ENCODE data around the gene ANKK1. TPM values are rescaled to one million over a fixed set of nuclear protein-coding genes. Genes with fewer than 3 reads are reported as not detected.

The ANKK1 gene
- total and polyA plus RNA-seq, 4 donors, result 0.16 to 0.57 (median 0.26) TPM; not detected in 1

DNA sequence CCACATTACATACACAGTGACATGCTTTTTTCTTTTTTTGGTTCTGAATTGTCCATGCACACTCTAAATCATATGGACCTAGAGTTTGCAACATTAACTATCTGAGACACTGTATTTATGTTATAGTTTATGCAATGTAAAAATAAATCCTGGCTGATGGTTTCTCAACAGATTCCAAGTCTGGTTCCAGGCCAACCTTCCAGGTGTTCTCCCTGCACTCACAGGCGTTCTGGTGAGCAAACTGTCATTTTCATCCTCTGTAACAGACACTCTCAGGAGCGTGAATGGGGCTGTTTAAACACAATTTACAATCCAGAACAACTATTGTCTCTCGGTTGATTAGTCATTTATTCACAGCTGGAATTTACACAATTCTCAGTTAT, 36.5 kb upstream of the ANKK1 start:
- WGBS, 2 donors, result 82 to 88% methylated on average over 3 of the region's 3 CpGs
- Histone ChIP-seq H3K4me3 (ENCODE audit: low read length in 2 of 2) (no peak overlapping the region), H3K4me1 (ENCODE audit: control insufficient read depth in 1 of 2, insufficient read depth in 2 of 2, low read length in 2 of 2) (no peaks in the 10 kb centered on the region), H3K36me3 (ENCODE audit: control insufficient read depth in 1 of 2, insufficient read depth in 2 of 2, low read length in 1 of 2) (peaks cover 2 to 9% of the 10 kb centered on the region in 2 donors), H3K27ac (ENCODE audit: low read depth in 1 of 2, low read length in 2 of 2) (no peak overlapping the region), H3K27me3 (ENCODE audit: control insufficient read depth in 1 of 2, insufficient read depth in 2 of 2, low read length in 1 of 2) (no peaks in the 10 kb centered on the region), H3K9me3 (ENCODE audit: control insufficient read depth, low read length) (no peaks in the 10 kb centered on the region)
- DNase-seq (no peak), ATAC-seq (ENCODE audit: low FRiP score) (no peak)
- intact Hi-C loops (cut with DNase I), result no loop called here

GRCh38 chr11:113351480-113351879, 36.1 kb upstream of the ANKK1 start:
- Histone ChIP-seq H3K36me3 (ENCODE audit: control insufficient read depth in 1 of 2, insufficient read depth in 2 of 2, low read length in 1 of 2) (peaks cover 2 to 10% of the 10 kb centered on the region in 2 donors), H3K27ac (ENCODE audit: low read depth in 1 of 2, low read length in 2 of 2) (no peak overlapping the region), H3K4me1 (ENCODE audit: control insufficient read depth in 1 of 2, insufficient read depth in 2 of 2, low read length in 2 of 2) (no peaks in the 10 kb centered on the region), H3K27me3 (ENCODE audit: control insufficient read depth in 1 of 2, insufficient read depth in 2 of 2, low read length in 1 of 2) (no peaks in the 10 kb centered on the region), H3K9me3 (ENCODE audit: control insufficient read depth, low read length) (no peaks in the 10 kb centered on the region), H3K4me3 (ENCODE audit: low read length in 2 of 2) (no peak overlapping the region)
- 78 to 81% methylated on average over 4 of the region's 4 CpGs for WGBS, 2 donors
- ATAC-seq (ENCODE audit: low FRiP score), result no peak
- intact Hi-C loops (cut with DNase I), result no loop called here
- no peak for DNase-seq

DNA sequence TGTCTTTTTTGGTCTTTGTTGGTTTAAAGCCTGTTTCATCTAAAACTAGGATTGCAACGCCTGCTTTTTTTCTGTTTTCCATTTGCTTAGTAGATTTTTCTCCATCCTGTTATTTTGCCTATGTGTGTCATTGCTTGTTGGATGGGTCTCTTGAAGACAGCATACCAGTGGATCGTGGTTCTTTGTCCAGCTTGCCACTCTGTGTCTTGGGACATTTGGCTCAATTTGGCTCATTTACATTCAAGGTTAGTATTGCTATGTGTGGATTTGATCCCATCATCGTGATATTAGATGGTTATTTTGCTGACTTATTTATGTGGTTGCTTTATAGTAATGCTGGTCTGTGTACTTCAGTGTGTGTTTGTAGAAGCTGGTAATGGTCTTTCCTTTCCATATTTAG, 31.4 kb upstream of the ANKK1 start:
- Histone ChIP-seq H3K27ac (ENCODE audit: low read depth in 1 of 2, low read length in 2 of 2) (no peak overlapping the region), H3K4me1 (ENCODE audit: control insufficient read depth in 1 of 2, insufficient read depth in 2 of 2, low read length in 2 of 2) (no peaks in the 10 kb centered on the region), H3K4me3 (ENCODE audit: low read length in 2 of 2) (no peak overlapping the region), H3K27me3 (ENCODE audit: control insufficient read depth in 1 of 2, insufficient read depth in 2 of 2, low read length in 1 of 2) (no peaks in the 10 kb centered on the region), H3K36me3 (ENCODE audit: control insufficient read depth in 1 of 2, insufficient read depth in 2 of 2, low read length in 1 of 2) (peaks cover 0 to 14% of the 10 kb centered on the region in 2 donors), H3K9me3 (ENCODE audit: control insufficient read depth, low read length) (no peaks in the 10 kb centered on the region)
- intact Hi-C loops (cut with DNase I), result no loop called here
- 93 to 96% methylated on average over 3 of the region's 3 CpGs for WGBS, 2 donors
- ATAC-seq (ENCODE audit: low FRiP score), result no peak
- no peak for DNase-seq

GRCh38 chr11:113363406-113363805, 24.2 kb upstream of the ANKK1 start:
- DNase-seq (no peak), ATAC-seq (ENCODE audit: low FRiP score) (no peak)
- H3K27ac ChIP-seq (ENCODE audit: low read depth in 1 of 2, low read length in 2 of 2), result no peak overlapping the region
- H3K36me3 ChIP-seq (ENCODE audit: control insufficient read depth in 1 of 2, insufficient read depth in 2 of 2, low read length in 1 of 2), result peaks cover 0 to 21% of the 10 kb centered on the region in 2 donors
- 83% methylated on average over 5 of the region's 5 CpGs for WGBS, 2 donors
- no peak overlapping the region for H3K4me3 ChIP-seq (ENCODE audit: low read length in 2 of 2)
- intact Hi-C loops (cut with DNase I), result no loop called here
- no peaks in the 10 kb centered on the region for H3K4me1 ChIP-seq (ENCODE audit: control insufficient read depth in 1 of 2, insufficient read depth in 2 of 2, low read length in 2 of 2)
- no peaks in the 10 kb centered on the region for H3K9me3 ChIP-seq (ENCODE audit: control insufficient read depth, low read length)
- no peaks in the 10 kb centered on the region for H3K27me3 ChIP-seq (ENCODE audit: control insufficient read depth in 1 of 2, insufficient read depth in 2 of 2, low read length in 1 of 2)

DNA sequence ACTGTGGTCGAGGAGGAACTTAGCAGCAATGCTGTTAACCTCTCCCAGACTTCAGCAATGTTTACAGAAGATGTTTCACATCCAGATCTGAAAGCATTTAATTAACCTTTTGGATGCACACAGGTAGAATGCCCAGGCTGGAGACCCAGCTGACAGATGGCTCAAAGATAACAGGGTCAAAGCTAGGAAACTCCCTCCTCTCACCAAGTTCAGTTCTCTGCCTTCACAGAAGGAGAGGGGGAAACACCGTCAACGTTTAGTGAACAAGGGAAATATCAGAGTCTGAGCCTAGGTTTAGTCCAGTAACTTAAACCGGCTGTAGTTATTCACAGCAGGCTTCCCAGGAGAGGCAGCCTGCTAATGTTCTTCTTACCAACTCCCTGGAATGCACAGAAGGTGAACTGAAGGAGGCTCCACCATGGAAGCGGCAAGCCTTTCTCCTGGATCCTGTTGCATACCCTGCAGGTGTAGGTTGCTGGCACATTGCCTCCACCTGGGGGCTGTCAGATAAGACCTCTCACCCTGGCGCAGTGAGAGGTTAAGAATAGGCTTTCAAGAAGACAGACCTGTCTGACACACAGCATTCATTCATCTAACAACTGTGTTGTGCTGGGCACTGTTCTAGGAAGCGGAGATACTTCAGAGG, 23.5 kb upstream of the ANKK1 start:
- H3K36me3 ChIP-seq (ENCODE audit: control insufficient read depth in 1 of 2, insufficient read depth in 2 of 2, low read length in 1 of 2), result peaks cover 0 to 18% of the 10 kb centered on the region in 2 donors
- WGBS, 2 donors, result 80 to 85% methylated on average over 7 of the region's 7 CpGs
- DNase-seq (no peak), ATAC-seq (ENCODE audit: low FRiP score) (no peak)
- no peaks in the 10 kb centered on the region for H3K4me1 ChIP-seq (ENCODE audit: control insufficient read depth in 1 of 2, insufficient read depth in 2 of 2, low read length in 2 of 2)
- H3K27me3 ChIP-seq (ENCODE audit: control insufficient read depth in 1 of 2, insufficient read depth in 2 of 2, low read length in 1 of 2), result no peaks in the 10 kb centered on the region
- no peaks in the 10 kb centered on the region for H3K9me3 ChIP-seq (ENCODE audit: control insufficient read depth, low read length)
- intact Hi-C loops (cut with DNase I), result no loop called here
- H3K27ac ChIP-seq (ENCODE audit: low read depth in 1 of 2, low read length in 2 of 2), result no peak overlapping the region
- H3K4me3 ChIP-seq (ENCODE audit: low read length in 2 of 2), result no peak overlapping the region

DNA sequence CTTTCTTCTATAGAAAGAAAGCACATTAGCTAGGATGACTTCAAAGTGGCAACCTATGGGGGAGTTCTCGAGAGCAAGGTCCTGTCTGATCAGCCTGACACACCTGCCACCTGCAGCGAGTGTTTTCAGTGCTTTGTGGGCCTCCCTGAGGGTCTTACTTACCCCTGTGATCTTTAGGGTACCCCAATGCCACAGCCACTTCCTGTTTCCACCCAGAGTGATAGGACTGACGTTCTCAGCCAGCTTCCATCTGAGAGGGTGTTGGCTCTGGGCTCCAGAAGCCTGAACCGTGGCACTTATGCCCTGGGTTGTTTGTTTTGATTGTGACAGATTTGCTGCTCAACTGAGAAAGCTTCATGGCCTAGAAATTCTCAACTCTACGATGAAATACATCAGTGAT, 21.7 kb upstream of the ANKK1 start:
- H3K4me1 ChIP-seq (ENCODE audit: control insufficient read depth in 1 of 2, insufficient read depth in 2 of 2, low read length in 2 of 2), result no peaks in the 10 kb centered on the region
- ATAC-seq (ENCODE audit: low FRiP score) (no peak), DNase-seq (no peak)
- WGBS, 2 donors, result 56 to 62% methylated on average over 5 of the region's 5 CpGs
- H3K27me3 ChIP-seq (ENCODE audit: control insufficient read depth in 1 of 2, insufficient read depth in 2 of 2, low read length in 1 of 2), result no peaks in the 10 kb centered on the region
- H3K27ac ChIP-seq (ENCODE audit: low read depth in 1 of 2, low read length in 2 of 2), result no peak overlapping the region
- no peak overlapping the region for H3K4me3 ChIP-seq (ENCODE audit: low read length in 2 of 2)
- H3K36me3 ChIP-seq (ENCODE audit: control insufficient read depth in 1 of 2, insufficient read depth in 2 of 2, low read length in 1 of 2), result peaks cover 0 to 12% of the 10 kb centered on the region in 2 donors
- intact Hi-C loops (cut with DNase I), result no loop called here
- no peaks in the 10 kb centered on the region for H3K9me3 ChIP-seq (ENCODE audit: control insufficient read depth, low read length)

DNA sequence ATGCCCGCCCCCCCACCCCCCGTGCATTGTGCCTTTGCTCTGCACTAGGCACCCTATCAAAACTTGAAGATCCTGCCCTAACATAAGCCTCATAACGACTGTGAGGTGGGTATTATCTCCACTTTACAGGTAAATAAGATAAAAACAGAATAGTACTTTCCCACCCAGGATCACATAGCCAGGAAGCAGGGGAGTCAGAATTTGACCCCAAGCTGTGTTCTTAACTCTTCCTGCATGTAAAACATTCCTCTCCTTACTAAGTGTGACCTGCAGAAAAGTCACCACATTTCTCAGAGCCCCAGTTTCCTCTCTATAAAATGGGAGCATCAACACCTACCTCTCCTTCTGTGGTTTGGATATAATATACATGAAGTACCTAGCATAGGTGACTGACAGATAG, 18.2 kb upstream of the ANKK1 start:
- no peaks in the 10 kb centered on the region for H3K27me3 ChIP-seq (ENCODE audit: control insufficient read depth in 1 of 2, insufficient read depth in 2 of 2, low read length in 1 of 2)
- H3K27ac ChIP-seq (ENCODE audit: low read depth in 1 of 2, low read length in 2 of 2), result no peak overlapping the region
- intact Hi-C loops (cut with DNase I), result no loop called here
- 83 to 88% methylated on average over 3 of the region's 3 CpGs for WGBS, 2 donors
- no peaks in the 10 kb centered on the region for H3K4me1 ChIP-seq (ENCODE audit: control insufficient read depth in 1 of 2, insufficient read depth in 2 of 2, low read length in 2 of 2)
- DNase-seq (no peak), ATAC-seq (ENCODE audit: low FRiP score) (no peak)
- no peaks in the 10 kb centered on the region for H3K9me3 ChIP-seq (ENCODE audit: control insufficient read depth, low read length)
- H3K4me3 ChIP-seq (ENCODE audit: low read length in 2 of 2), result no peak overlapping the region
- H3K36me3 ChIP-seq (ENCODE audit: control insufficient read depth in 1 of 2, insufficient read depth in 2 of 2, low read length in 1 of 2), result peaks cover 0 to 8% of the 10 kb centered on the region in 2 donors

- no peaks in the 10 kb centered on the region for H3K27me3 ChIP-seq (ENCODE audit: control insufficient read depth in 1 of 2, insufficient read depth in 2 of 2, low read length in 1 of 2)
- H3K36me3 ChIP-seq (ENCODE audit: control insufficient read depth in 1 of 2, insufficient read depth in 2 of 2, low read length in 1 of 2), result no peaks in the 10 kb centered on the region
- 69% methylated on average over 5 of the region's 5 CpGs for WGBS, 2 donors
- ATAC-seq (ENCODE audit: low FRiP score) (no peak), DNase-seq (no peak)
- no peaks in the 10 kb centered on the region for H3K9me3 ChIP-seq (ENCODE audit: control insufficient read depth, low read length)
- no peak overlapping the region for H3K4me3 ChIP-seq (ENCODE audit: low read length in 2 of 2)
- intact Hi-C loops (cut with DNase I), result loop anchor here in 1 of 2 donors (10.0 kb wide), 1 partner anchor 164 kb away; no protein-coding TSS in a partner anchor
- no peaks in the 10 kb centered on the region for H3K4me1 ChIP-seq (ENCODE audit: control insufficient read depth in 1 of 2, insufficient read depth in 2 of 2, low read length in 2 of 2)
- no peak overlapping the region for H3K27ac ChIP-seq (ENCODE audit: low read depth in 1 of 2, low read length in 2 of 2)
Observed at GRCh38 chr11:113370634-113371033, 16.9 kb upstream of the ANKK1 start.

GRCh38 chr11:113372309-113372708, 15.3 kb upstream of the ANKK1 start:
- no peaks in the 10 kb centered on the region for H3K36me3 ChIP-seq (ENCODE audit: control insufficient read depth in 1 of 2, insufficient read depth in 2 of 2, low read length in 1 of 2)
- ATAC-seq (ENCODE audit: low FRiP score) (no peak), DNase-seq (no peak)
- no peaks in the 10 kb centered on the region for H3K9me3 ChIP-seq (ENCODE audit: control insufficient read depth, low read length)
- 69 to 70% methylated on average over 4 of the region's 4 CpGs for WGBS, 2 donors
- no peaks in the 10 kb centered on the region for H3K27me3 ChIP-seq (ENCODE audit: control insufficient read depth in 1 of 2, insufficient read depth in 2 of 2, low read length in 1 of 2)
- no peak overlapping the region for H3K27ac ChIP-seq (ENCODE audit: low read depth in 1 of 2, low read length in 2 of 2)
- no peak overlapping the region for H3K4me3 ChIP-seq (ENCODE audit: low read length in 2 of 2)
- intact Hi-C loops (cut with DNase I), result loop anchor here in 1 of 2 donors (10.0 kb wide), 1 partner anchor 162 kb away; no protein-coding TSS in a partner anchor
- H3K4me1 ChIP-seq (ENCODE audit: control insufficient read depth in 1 of 2, insufficient read depth in 2 of 2, low read length in 2 of 2), result no peaks in the 10 kb centered on the region

Measured in aorta (tissue), 5 donors.